Left colon (tissue), 2 donors: ENCODE measurements around the gene CENPO. TPM values are rescaled to one million over a fixed set of nuclear protein-coding genes. Genes with fewer than 3 reads are reported as not detected.

Source experiments
- ATAC-seq: fragments of 200-7000 bp; cut with Tn5 transposase; one replicate; pipeline ENCODE4 v1.9.1; 2020; ENCODE audit warnings: mild to moderate bottlenecking, moderate library complexity
- DNase-seq, 2 donors: peaks; one replicate each; pipeline ENCODE4 v3.0.0-alpha.2; 2020
- intact Hi-C, 2 donors: fragments of 100-400 bp; cut with DNase I in 1 of 2; cut with micrococcal nuclease in 1 of 2; formaldehyde crosslinking; loops; one replicate each; pipeline versions ENCODE4 v1.11.2 to v1.14.0; 2022; cut with DNase I, micrococcal nuclease
- total RNA-seq, 2 donors: library from RNA; stranded (reverse); fragmentation: NEBNext Ultra II Directional; extraction: Animal tissue kit (Norgen Biotek cat#: 25700); gene quantifications; one replicate each; pipeline ENCODE4 v1.2.1, GENCODE V29; 2021
- donor health status: DM: no; HTN: no; CAD: no.
- donor health status: DM: yes; HTN: yes; CAD: no.

Gene CENPO
- total RNA-seq, 2 donors from 2014 or later, result 9.8 to 10.8 TPM

GRCh38 chr2:24845691-24846090, 52.5 kb downstream of the CENPO start:
- no peak for ATAC-seq
- intact Hi-C loops, result no loop called here
- no peak for DNase-seq

GRCh38 chr2:24850944-24851343, 57.7 kb downstream of the CENPO start:
- ATAC-seq, result no peak
- DNase-seq, result no peak
- intact Hi-C loops, result no loop called here

GRCh38 chr2:24852026-24852425, 58.8 kb downstream of the CENPO start:
- ATAC-seq, result no peak
- intact Hi-C loops, result no loop called here
- DNase-seq, result no peak

GRCh38 chr2:24852431-24853020, 59.3 kb downstream of the CENPO start:
- ATAC-seq (no peak), DNase-seq (no peak)
- intact Hi-C loops, result no loop called here

DNA sequence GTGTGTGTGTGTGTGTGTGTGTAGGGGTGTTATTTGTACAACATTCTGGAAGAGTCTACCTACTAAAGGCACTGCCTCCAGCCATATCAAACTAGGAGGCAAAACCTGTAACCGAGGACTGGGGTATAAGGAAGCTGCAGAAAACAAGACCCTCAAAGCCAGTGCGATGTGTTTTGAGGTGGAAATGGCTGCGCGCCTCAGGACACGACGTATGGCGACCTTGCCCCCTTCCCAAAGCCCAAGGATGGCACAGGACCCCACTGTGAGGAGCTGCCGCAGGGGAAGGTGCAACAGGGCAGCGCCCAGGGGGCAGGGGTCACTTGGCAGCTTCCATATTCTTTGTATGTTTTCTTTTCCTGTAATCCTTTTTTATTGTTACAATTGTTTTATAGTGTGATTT, 59.8 kb downstream of the CENPO start:
- intact Hi-C loops, result no loop called here
- ATAC-seq (peak; percentile 57), DNase-seq (no peak)

- DNase-seq, result no peak
- intact Hi-C loops, result no loop called here
- no peak for ATAC-seq
These were observed 60.8 kb downstream of the CENPO start for GRCh38 chr2:24853996-24854395.

GRCh38 chr2:24855022-24855622, 61.9 kb downstream of the CENPO start:
- DNase-seq (no peak), ATAC-seq (no peak)
- intact Hi-C loops, result no loop called here

GRCh38 chr2:24855726-24856125, 62.5 kb downstream of the CENPO start:
- intact Hi-C loops, result no loop called here
- no peak for ATAC-seq
- no peak for DNase-seq

GRCh38 chr2:24856791-24857211, 63.6 kb downstream of the CENPO start:
- ATAC-seq, result peak; percentile 37
- intact Hi-C loops, result no loop called here
- no peak for DNase-seq

DNA sequence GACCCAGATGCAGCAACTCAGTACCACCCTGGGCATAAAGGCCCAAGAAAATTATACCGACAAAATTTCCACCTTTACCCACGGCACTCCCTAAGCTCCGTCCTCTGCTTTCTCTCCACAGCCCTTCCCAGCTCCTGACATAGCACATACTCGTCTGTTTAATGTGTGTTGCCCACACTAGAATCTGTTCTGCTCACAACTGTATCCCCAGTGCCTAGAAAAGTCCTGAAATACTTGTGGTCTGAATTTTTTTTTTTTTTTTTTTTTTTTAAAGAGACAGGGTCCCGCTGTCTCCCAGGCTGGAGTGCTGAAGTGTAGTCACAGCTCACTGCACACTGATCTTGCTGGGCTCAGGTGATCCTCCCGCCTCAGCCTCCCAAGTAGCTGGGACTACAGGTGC, 64.5 kb downstream of the CENPO start:
- DNase-seq (no peak), ATAC-seq (no peak)
- intact Hi-C loops, result no loop called here

GRCh38 chr2:24858996-24859395, 65.8 kb downstream of the CENPO start:
- intact Hi-C loops, result no loop called here
- DNase-seq, result no peak
- no peak for ATAC-seq

- intact Hi-C loops, result no loop called here
- no peak for ATAC-seq
- no peak for DNase-seq
These were observed 66.9 kb downstream of the CENPO start for GRCh38 chr2:24859968-24860600.

DNA sequence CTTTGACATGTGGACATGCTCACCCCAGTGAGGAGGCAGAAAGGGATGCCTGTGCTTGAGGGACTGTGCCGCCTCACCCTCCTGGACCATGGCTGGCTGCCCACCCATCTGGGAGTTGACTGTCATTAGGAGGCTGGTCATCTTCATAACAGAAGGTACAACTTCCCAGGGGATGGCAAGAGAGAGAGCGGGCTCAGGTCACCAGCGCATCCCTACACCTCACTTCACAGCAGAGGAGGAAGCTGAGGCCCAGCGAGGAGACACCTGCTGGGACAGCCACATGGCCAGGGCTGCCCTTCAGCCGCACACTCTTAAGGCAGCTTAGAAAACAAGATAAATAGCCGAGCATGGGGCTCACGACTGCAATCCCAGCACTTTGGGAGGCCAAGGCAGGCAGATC, 67.4 kb downstream of the CENPO start:
- ATAC-seq (no peak), DNase-seq (no peak)
- intact Hi-C loops, result no loop called here

GRCh38 chr2:24861500-24861899, 68.3 kb downstream of the CENPO start:
- intact Hi-C loops, result no loop called here
- DNase-seq (no peak), ATAC-seq (no peak)

- ATAC-seq, result no peak
- intact Hi-C loops, result no loop called here
These were observed 70.4 kb downstream of the CENPO start for GRCh38 chr2:24863641-24864040.

GRCh38 chr2:24866946-24867345, 73.7 kb downstream of the CENPO start:
- no peak for ATAC-seq
- intact Hi-C loops, result no loop called here
- DNase-seq, result no peak

More at GRCh38 chr2:24863641-24864040, 70.4 kb downstream of the CENPO start:
- DNase-seq, result no peak

GRCh38 chr2:24870440-24870839, 77.2 kb downstream of the CENPO start:
- intact Hi-C loops, result no loop called here
- no peak for ATAC-seq
- DNase-seq, result no peak

GRCh38 chr2:24870891-24871705, 77.9 kb downstream of the CENPO start:
- intact Hi-C loops, result no loop called here
- ATAC-seq (no peak), DNase-seq (no peak)

GRCh38 chr2:24871852-24872333, 78.7 kb downstream of the CENPO start:
- intact Hi-C loops, result no loop called here
- ATAC-seq (no peak), DNase-seq (no peak)
